HepG2 (cell line): ENCODE results near the gene ASB3. TPM values are rescaled to one million over a fixed set of nuclear protein-coding genes. Genes with fewer than 3 reads are reported as not detected.

ENCODE experiments used
- ATAC-seq: fragments of 200-7000 bp; cut with Tn5 transposase; 3 replicates; pipeline ENCODE4 v1.9.1; 2020; ENCODE audit warnings: mild to moderate bottlenecking, moderate library complexity
- BruUV-seq: library from RNA; stranded (reverse); fragments of 400-500 nt; replicated peaks from 2 replicates; lab custom pipeline; 2021; lab: Mats Ljungman, UMichigan
- CTCF ChIA-PET: fragments of 300-600 bp; formaldehyde crosslinking; extraction: SDS; loops from one replicate; lab custom pipeline; 2021; ENCODE audit warnings: low total read pairs, inconsistent platforms, low intra/inter-chr PET ratio; lab: Yijun Ruan, JAX
- POLR2A ChIA-PET: fragments of 350-600 bp; sonication (Branson Sonifier 250); formaldehyde crosslinking; loops from one replicate; lab custom pipeline; 2020; ENCODE audit warnings: antibody characterized with exemption, inconsistent platforms; lab: Yijun Ruan, JAX
- DNase-seq: peaks from one replicate; pipeline ENCODE4 v3.0.0-alpha.2; 2015; ENCODE audit warnings: low spot score
- FAIRE-seq: peaks from 3 replicates; lab custom pipeline; 2011; peaks lifted over from hg19 to GRCh38; lab: Jason Lieb, UNC
- H2AFZ ChIP-seq: one replicate; pipeline ENCODE4 v1.6.1; 2011; ENCODE audit warnings: low read length, inconsistent platforms
- H3K27ac ChIP-seq: fragments of 300-600 bp; 3 replicates; pipeline ENCODE4 v1.8.0; 2011; ENCODE audit warnings: mixed run types, mild to moderate bottlenecking, mixed read lengths, low read length, inconsistent platforms; ENCODE audit not compliant: insufficient read depth; ENCODE audit errors: extremely low read length
- H3K27me3 ChIP-seq, 2 experiments: fragments of 200-600 bp in 1 of 2; 2 replicates in 1 of 2; 3 replicates in 1 of 2; pipeline versions ENCODE4 v1.6.0 to v1.8.0; 2011; ENCODE audit warnings: low read length in 2 of 2, mild to moderate bottlenecking in 2 of 2, moderate library complexity in 2 of 2, inconsistent platforms in 1 of 2; ENCODE audit not compliant: insufficient read depth in 2 of 2, control insufficient read depth in 1 of 2
- H3K36me3 ChIP-seq, 2 experiments: fragments of 200-600 bp in 1 of 2; replicated peaks in 1 of 2; 2 replicates in 1 of 2; 3 replicates in 1 of 2; pipeline versions ENCODE4 v1.5.1 to v1.8.0; 2011; ENCODE audit warnings: low read length in 2 of 2, inconsistent platforms in 1 of 2; ENCODE audit not compliant: insufficient read depth in 2 of 2, control insufficient read depth in 1 of 2
- H3K4me1 ChIP-seq: 2 replicates; pipeline ENCODE4 v1.5.1; 2012; ENCODE audit warnings: low read length, inconsistent platforms; ENCODE audit not compliant: insufficient read depth
- H3K4me2 ChIP-seq: 2 replicates; pipeline ENCODE4 v1.6.0; 2011; ENCODE audit warnings: low read depth, low read length, inconsistent platforms
- H3K4me3 ChIP-seq, 3 experiments: fragments of 200-600 bp in 1 of 3; sonication (generic), shearing (Covaris generic) in 1 of 3; replicated peaks in 1 of 3; 2 replicates each; pipeline ENCODE4 v1.5.1; 2011 to 2016; ENCODE audit warnings: low read length in 3 of 3, inconsistent platforms in 2 of 3, low read depth in 2 of 3, mild to moderate bottlenecking in 2 of 3, control low read depth in 1 of 3, mixed read lengths in 1 of 3; ENCODE audit not compliant: insufficient read depth in 1 of 3
- H3K79me2 ChIP-seq: one replicate; pipeline ENCODE4 v1.6.1; 2011; ENCODE audit warnings: low read length, inconsistent platforms; ENCODE audit not compliant: insufficient read depth
- H3K9ac ChIP-seq: 2 replicates; pipeline ENCODE4 v1.6.0; 2011; ENCODE audit warnings: mild to moderate bottlenecking, low read depth, low read length, inconsistent platforms; ENCODE audit not compliant: insufficient read depth
- H3K9me3 ChIP-seq: 2 replicates; pipeline ENCODE4 v1.5.1; 2012; ENCODE audit warnings: mild to moderate bottlenecking, low read length
- H4K20me1 ChIP-seq: 2 replicates; pipeline ENCODE4 v1.6.0; 2011; ENCODE audit warnings: inconsistent platforms, mild to moderate bottlenecking, low read length, moderate library complexity; ENCODE audit not compliant: insufficient read depth
- CBFB ChIP-seq: sonication (generic); formaldehyde crosslinking; IDR thresholded peaks from 2 replicates; pipeline ENCODE4 v1.4.0; 2020; ENCODE audit warnings: missing genetic modification reagents
- CREB1 ChIP-seq, 2 experiments: fragments of 450-650 bp in 1 of 2; IDR thresholded peaks; 2 replicates each; pipeline ENCODE4 v1.6.1; 2016 to 2017; ENCODE audit warnings: control low read depth in 1 of 2, mild to moderate bottlenecking in 1 of 2, missing compliant biosample characterization in 1 of 2, missing genetic modification characterization in 1 of 2
- FOXJ3 ChIP-seq: sonication (generic); formaldehyde crosslinking; IDR thresholded peaks from 2 replicates; pipeline ENCODE4 v1.4.0; 2020; ENCODE audit warnings: missing genetic modification reagents, mild to moderate bottlenecking, borderline replicate concordance
- FOXP1 ChIP-seq, 2 experiments: fragments of 450-650 bp in 1 of 2; IDR thresholded peaks; 2 replicates each; pipeline ENCODE4 v1.6.1; 2017 to 2018; ENCODE audit warnings: antibody characterized with exemption in 1 of 2
- HNF4A ChIP-seq: sonication (generic); formaldehyde crosslinking; IDR thresholded peaks from 2 replicates; pipeline ENCODE4 v1.4.0; 2020; ENCODE audit warnings: missing genetic modification reagents
- HNRNPL ChIP-seq: fragments of 200-400 bp; formaldehyde crosslinking; IDR thresholded peaks from 2 replicates; pipeline ENCODE4 v1.6.1; 2017; ENCODE audit warnings: mild to moderate bottlenecking, low read depth, low read length
- KAT2B ChIP-seq: fragments of 150-350 bp; IDR thresholded peaks from 2 replicates; pipeline ENCODE4 v1.6.1; 2014; ENCODE audit warnings: low read depth, low read length, borderline replicate concordance
- RCOR2 ChIP-seq: IDR thresholded peaks from 2 replicates; pipeline ENCODE4 v1.6.1; 2016; ENCODE audit warnings: missing biosample characterization, missing genetic modification reagents
- SMAD1 ChIP-seq: sonication (generic); formaldehyde crosslinking; IDR thresholded peaks from 2 replicates; pipeline ENCODE4 v1.4.0; 2020; ENCODE audit warnings: missing genetic modification reagents, low read depth, mild to moderate bottlenecking, borderline replicate concordance
- ZFP36L2 ChIP-seq: sonication (generic); formaldehyde crosslinking; IDR thresholded peaks from 2 replicates; pipeline ENCODE4 v1.4.0; 2020; ENCODE audit warnings: missing genetic modification reagents
- ZNF552 ChIP-seq: sonication (generic); formaldehyde crosslinking; IDR thresholded peaks from 2 replicates; pipeline ENCODE4 v1.9.0; 2022; ENCODE audit warnings: missing genetic modification reagents, mild to moderate bottlenecking, borderline replicate concordance
- ZNF660 ChIP-seq: sonication (generic); formaldehyde crosslinking; IDR thresholded peaks from 2 replicates; pipeline ENCODE4 v1.5.1; 2020; ENCODE audit warnings: mild to moderate bottlenecking, low read depth, missing genetic modification reagents, borderline replicate concordance
- ZNF672 ChIP-seq: sonication (generic); formaldehyde crosslinking; IDR thresholded peaks from 2 replicates; pipeline ENCODE4 v1.8.1; 2022; ENCODE audit warnings: missing genetic modification reagents
- ZNF720 ChIP-seq: sonication (generic); formaldehyde crosslinking; IDR thresholded peaks from 2 replicates; pipeline ENCODE4 v1.4.0; 2020; ENCODE audit warnings: missing genetic modification reagents
- WGBS: methylation state at CpG from one replicate; pipeline ENCODE4 v1.1.6; 2017; ENCODE audit warnings: low lambda C conversion rate; 5-methylcytosine and 5-hydroxymethylcytosine counted together
- in situ Hi-C: cut with HindIII; loops from 2 replicates; pipeline ENCODE4 v1.10.0; 2017; ENCODE audit warnings: low pct_unique_long_range_greater_than_20kb; ENCODE audit not compliant: extremely low pct_ligation_motif_present
- intact Hi-C: fragments of 100-400 bp; cut with micrococcal nuclease; formaldehyde crosslinking; loops from one replicate; pipeline ENCODE4 v1.10.0; 2022; ENCODE audit not compliant: unreplicated experiment
- polyA plus RNA-seq, 8 experiments: library from polyadenylated mRNA; depleted of rRNA in 3 of 8; stranded (reverse) in 7 of 8; unstranded in 1 of 8; fragments of >200 nt; fragmentation: Illumina TruSeq in 4 of 8; extraction: Trizol in 4 of 8; gene quantifications; 2 replicates each; pipeline versions ENCODE4 v1.2.1 to v1.2.3, GENCODE V29; 2011 to 2016; ENCODE audit warnings: low read depth in 4 of 8, missing spikeins in 1 of 8, mixed read lengths in 1 of 8; ENCODE audit not compliant: insufficient read depth in 1 of 8
- total RNA-seq, 5 experiments: library from RNA; depleted of rRNA; stranded (reverse); fragments of >200 nt; fragmentation: Illumina TruSeq; extraction: Trizol; gene quantifications; 2 replicates each; pipeline ENCODE4 v1.2.3, GENCODE V29; 2016; ENCODE audit warnings: low read depth in 1 of 5
- TF ChIP-seq, protein P1 (sequence below): sonication (generic); formaldehyde crosslinking; IDR thresholded peaks from 2 replicates; pipeline ENCODE4 v1.4.0; 2020; ENCODE audit warnings: missing genetic modification reagents; ENCODE audit errors: not compliant biosample characterization
- TF ChIP-seq, protein P2 (sequence below): sonication (generic); formaldehyde crosslinking; IDR thresholded peaks from 2 replicates; pipeline ENCODE4 v1.4.0; 2020; ENCODE audit warnings: mild to moderate bottlenecking, low read depth, missing genetic modification reagents
- TF ChIP-seq, protein P3 (sequence below): sonication (generic); formaldehyde crosslinking; IDR thresholded peaks from 2 replicates; pipeline ENCODE4 v1.9.0; 2021; ENCODE audit warnings: missing genetic modification reagents, borderline replicate concordance
- TF ChIP-seq, protein P4 (sequence below): sonication (generic); formaldehyde crosslinking; IDR thresholded peaks from 2 replicates; pipeline ENCODE4 v1.9.0; 2022; ENCODE audit warnings: low read depth, missing genetic modification reagents

Gene ASB3
- total and polyA plus RNA-seq, 2 of the 13 experiments (the other 11 are each of a cell fraction or from before 2014, with no cell fraction given): 40.1 to 41.8 TPM

DNA sequence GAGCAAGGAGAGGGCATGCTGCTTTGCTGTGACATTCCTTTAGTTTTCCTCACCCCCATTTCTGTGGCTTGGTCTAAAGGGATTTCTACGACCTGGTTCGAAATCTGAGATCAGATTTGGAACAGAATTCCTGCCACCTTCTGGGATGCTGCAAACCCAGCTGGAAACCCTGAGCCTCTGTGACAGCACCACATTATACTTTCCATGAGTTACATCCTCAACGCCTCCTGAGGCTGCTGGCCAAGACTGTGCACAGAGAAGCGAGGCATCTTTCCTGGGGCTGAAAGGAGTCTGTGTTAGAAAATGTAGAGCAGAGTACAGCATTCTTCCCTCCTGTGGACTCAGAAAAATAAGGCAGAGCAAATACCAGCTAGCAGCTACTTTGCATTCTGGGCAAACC, 157.3 kb downstream of the ASB3 start (continued):
- TF ChIP-seq, protein P1, sequence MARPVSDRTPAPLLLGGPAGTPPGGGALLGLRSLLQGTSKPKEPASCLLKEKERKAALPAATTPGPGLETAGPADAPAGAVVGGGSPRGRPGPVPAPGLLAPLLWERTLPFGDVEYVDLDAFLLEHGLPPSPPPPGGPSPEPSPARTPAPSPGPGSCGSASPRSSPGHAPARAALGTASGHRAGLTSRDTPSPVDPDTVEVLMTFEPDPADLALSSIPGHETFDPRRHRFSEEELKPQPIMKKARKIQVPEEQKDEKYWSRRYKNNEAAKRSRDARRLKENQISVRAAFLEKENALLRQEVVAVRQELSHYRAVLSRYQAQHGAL (CRISPR knock-in tag): no peak
- TF ChIP-seq, protein P2, sequence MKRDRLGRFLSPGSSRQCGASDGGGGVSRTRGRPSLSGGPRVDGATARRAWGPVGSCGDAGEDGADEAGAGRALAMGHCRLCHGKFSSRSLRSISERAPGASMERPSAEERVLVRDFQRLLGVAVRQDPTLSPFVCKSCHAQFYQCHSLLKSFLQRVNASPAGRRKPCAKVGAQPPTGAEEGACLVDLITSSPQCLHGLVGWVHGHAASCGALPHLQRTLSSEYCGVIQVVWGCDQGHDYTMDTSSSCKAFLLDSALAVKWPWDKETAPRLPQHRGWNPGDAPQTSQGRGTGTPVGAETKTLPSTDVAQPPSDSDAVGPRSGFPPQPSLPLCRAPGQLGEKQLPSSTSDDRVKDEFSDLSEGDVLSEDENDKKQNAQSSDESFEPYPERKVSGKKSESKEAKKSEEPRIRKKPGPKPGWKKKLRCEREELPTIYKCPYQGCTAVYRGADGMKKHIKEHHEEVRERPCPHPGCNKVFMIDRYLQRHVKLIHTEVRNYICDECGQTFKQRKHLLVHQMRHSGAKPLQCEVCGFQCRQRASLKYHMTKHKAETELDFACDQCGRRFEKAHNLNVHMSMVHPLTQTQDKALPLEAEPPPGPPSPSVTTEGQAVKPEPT (CRISPR knock-in tag): no peak
- TF ChIP-seq CBFB (no peak), FOXJ3 (CRISPR knock-in tag) (no peak), ZNF720 (CRISPR knock-in tag) (no peak), CREB1 (IDR thresholded peaks at IDR 0.05) (no peak), CREB1 (CRISPR knock-in tag; IDR thresholded peaks at IDR 0.05) (no peak), ZNF552 (CRISPR knock-in tag) (no peak), ZNF672 (CRISPR knock-in tag) (no peak), ZNF660 (CRISPR knock-in tag) (no peak)

DNA sequence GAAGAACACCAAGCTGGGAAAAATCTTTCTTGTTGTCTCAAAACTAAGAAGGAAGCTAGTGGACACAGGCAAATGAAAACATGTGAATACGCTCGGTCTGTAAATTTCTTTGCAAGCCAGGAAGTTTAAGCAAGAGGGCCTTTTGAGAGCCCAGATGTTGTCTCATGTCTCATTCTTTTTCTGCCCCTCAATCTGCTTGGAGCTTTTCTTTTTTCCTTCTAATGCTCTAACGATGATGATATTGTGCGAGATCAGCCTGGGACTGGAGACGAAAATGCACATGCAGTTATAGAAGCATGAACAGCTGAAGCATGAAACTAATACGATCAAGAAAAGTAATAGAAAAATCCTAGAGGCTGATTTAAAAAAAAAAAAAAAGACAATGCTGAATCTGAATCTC, 157.8 kb downstream of the ASB3 start:
- in situ Hi-C loops: no loop called here
- Histone ChIP-seq H2AFZ (no peak overlapping the region), H3K9ac (no peak overlapping the region), H3K36me3 (no peaks in the 10 kb centered on the region), H3K79me2 (no peaks in the 10 kb centered on the region), H4K20me1 (no peaks in the 10 kb centered on the region), H3K4me2 (no peak overlapping the region), H3K4me1 (peaks cover 8% of the 10 kb centered on the region), H3K4me3 (no peak overlapping the region), H3K27me3 (no peaks in the 10 kb centered on the region), H3K27ac (no peak overlapping the region), H3K9me3 (no peaks in the 10 kb centered on the region)
- DNase-seq (no peak), ATAC-seq (no peak), FAIRE-seq (no peak)
- no TSS peak for BruUV-seq
- ChIA-PET POLR2A (no interaction called here), CTCF (no interaction called here)
- intact Hi-C loops: no loop called here
- 41% methylated on average over 6 of the region's 6 CpGs for WGBS
- no peak for TF ChIP-seq ZFP36L2 (CRISPR knock-in tag)
- TF ChIP-seq KAT2B: no peak
- TF ChIP-seq HNF4A: no peak
- no peak for TF ChIP-seq SMAD1 (CRISPR knock-in tag)
- TF ChIP-seq RCOR2: no peak
- TF ChIP-seq, protein P3, sequence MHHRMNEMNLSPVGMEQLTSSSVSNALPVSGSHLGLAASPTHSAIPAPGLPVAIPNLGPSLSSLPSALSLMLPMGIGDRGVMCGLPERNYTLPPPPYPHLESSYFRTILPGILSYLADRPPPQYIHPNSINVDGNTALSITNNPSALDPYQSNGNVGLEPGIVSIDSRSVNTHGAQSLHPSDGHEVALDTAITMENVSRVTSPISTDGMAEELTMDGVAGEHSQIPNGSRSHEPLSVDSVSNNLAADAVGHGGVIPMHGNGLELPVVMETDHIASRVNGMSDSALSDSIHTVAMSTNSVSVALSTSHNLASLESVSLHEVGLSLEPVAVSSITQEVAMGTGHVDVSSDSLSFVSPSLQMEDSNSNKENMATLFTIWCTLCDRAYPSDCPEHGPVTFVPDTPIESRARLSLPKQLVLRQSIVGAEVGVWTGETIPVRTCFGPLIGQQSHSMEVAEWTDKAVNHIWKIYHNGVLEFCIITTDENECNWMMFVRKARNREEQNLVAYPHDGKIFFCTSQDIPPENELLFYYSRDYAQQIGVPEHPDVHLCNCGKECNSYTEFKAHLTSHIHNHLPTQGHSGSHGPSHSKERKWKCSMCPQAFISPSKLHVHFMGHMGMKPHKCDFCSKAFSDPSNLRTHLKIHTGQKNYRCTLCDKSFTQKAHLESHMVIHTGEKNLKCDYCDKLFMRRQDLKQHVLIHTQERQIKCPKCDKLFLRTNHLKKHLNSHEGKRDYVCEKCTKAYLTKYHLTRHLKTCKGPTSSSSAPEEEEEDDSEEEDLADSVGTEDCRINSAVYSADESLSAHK (CRISPR knock-in tag): no peak
- no peak for TF ChIP-seq HNRNPL
- no peak for TF ChIP-seq FOXP1 (IDR thresholded peaks at IDR 0.05)
- no peak for TF ChIP-seq FOXP1 (CRISPR knock-in tag; IDR thresholded peaks at IDR 0.05)
- TF ChIP-seq, protein P4, sequence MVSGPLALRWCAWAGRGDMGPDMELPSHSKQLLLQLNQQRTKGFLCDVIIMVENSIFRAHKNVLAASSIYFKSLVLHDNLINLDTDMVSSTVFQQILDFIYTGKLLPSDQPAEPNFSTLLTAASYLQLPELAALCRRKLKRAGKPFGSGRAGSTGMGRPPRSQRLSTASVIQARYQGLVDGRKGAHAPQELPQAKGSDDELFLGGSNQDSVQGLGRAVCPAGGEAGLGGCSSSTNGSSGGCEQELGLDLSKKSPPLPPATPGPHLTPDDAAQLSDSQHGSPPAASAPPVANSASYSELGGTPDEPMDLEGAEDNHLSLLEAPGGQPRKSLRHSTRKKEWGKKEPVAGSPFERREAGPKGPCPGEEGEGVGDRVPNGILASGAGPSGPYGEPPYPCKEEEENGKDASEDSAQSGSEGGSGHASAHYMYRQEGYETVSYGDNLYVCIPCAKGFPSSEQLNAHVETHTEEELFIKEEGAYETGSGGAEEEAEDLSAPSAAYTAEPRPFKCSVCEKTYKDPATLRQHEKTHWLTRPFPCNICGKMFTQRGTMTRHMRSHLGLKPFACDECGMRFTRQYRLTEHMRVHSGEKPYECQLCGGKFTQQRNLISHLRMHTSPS (CRISPR knock-in tag): no peak
